GM12872 (cell line): Measurements from ENCODE around the gene NPTXR.

ENCODE experiments used
- CTCF ChIP-seq: IDR thresholded peaks from 3 replicates; pipeline ENCODE4 v1.5.1; 2011; ENCODE audit warnings: low read depth, mild to moderate bottlenecking, low read length, moderate library complexity; ENCODE audit not compliant: insufficient read depth

Gene NPTXR

GRCh38 chr22:38879961-38880360 lies 36.1 kb upstream of the NPTXR start:
- TF ChIP-seq CTCF = no peak

- no peak for TF ChIP-seq CTCF
These were observed 35.4 kb upstream of the NPTXR start for GRCh38 chr22:38879108-38879729.

GRCh38 chr22:38878001-38878400 lies 34.2 kb upstream of the NPTXR start:
- TF ChIP-seq CTCF = no peak

- no peak for TF ChIP-seq CTCF
These were observed 30.8 kb upstream of the NPTXR start for GRCh38 chr22:38874529-38875222.

GRCh38 chr22:38873469-38874411 lies 29.9 kb upstream of the NPTXR start:
- TF ChIP-seq CTCF = no peak

- no peak for TF ChIP-seq CTCF
These were observed 29.0 kb upstream of the NPTXR start for GRCh38 chr22:38872831-38873248.
